ENCODE data around the gene CCNL2. TPM values are rescaled to one million over a fixed set of nuclear protein-coding genes. Genes with fewer than 3 reads are reported as not detected.
A peak's percentile ranks its signal among the peaks of the same experiment; 100 is the strongest.

Gene CCNL2
- total RNA-seq, 3 donors from 2014 or later, result 123 to 172 (median 151) TPM

GRCh38 chr1:1374589-1374928 lies 24.6 kb downstream of the CCNL2 start:
- DNase-seq (peak in 1 of 3 donors; percentile 74), ATAC-seq (peak; percentile 10)
- H3K4me3 ChIP-seq, result peak overlapping the region; percentile 98
- no peaks in the 10 kb centered on the region for H3K9me3 ChIP-seq
- H3K4me1 ChIP-seq (ENCODE audit: low read depth), result peaks cover 26% of the 10 kb centered on the region
- H3K36me3 ChIP-seq (ENCODE audit: low read depth), result no peaks in the 10 kb centered on the region
- intact Hi-C loops (cut with DNase I, micrococcal nuclease), result loop anchor here in 1 of 2 donors (2.0 kb wide), 1 partner anchor 22 kb away; no protein-coding TSS in a partner anchor
- TF ChIP-seq CTCF (IDR thresholded peaks at IDR 0.05), result no peak

DNA sequence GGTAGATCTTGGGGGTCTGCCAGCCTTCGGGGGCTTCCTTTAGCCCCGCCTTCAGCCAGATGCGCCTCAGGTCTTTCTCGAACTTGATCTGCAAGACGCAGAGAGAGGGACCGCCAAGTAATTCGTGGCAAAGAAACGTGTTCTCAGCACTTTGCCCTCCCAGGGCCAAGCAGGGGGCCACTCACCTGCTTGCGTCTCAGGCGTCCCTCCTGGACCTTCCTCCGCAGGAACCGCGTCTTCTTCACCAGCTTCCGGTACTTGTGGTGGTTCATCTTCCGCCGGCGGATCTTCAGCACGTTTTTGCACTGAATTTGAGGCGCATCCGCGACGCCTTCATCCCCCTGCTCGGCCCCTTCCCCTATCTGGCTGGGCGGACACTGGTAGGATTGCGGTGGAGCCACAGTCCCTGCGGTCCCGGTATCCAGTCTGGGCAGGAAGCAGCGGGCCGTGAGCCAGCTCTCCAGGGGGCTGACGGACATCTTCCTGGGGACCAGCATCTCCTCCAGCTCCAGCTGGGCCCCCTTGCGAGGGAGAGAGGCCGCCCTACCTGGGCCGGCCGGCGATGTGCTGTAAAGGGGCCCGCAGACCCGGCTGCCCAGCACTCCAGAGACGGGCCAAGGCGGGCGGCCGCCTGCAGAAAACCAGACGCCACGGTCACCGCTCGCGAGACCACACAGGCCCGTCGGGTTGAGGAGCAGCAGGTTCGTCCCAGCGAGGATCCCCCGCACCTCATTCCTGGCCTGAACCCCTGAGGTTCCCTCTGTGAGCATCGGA lies 25.1 kb downstream of the CCNL2 start:
- TF ChIP-seq CTCF (IDR thresholded peaks at IDR 0.05), result no peak
- intact Hi-C loops (cut with DNase I, micrococcal nuclease), result loop anchor here in 1 of 2 donors (2.0 kb wide), 1 partner anchor 21 kb away; no protein-coding TSS in a partner anchor
- no peaks in the 10 kb centered on the region for H3K9me3 ChIP-seq
- no peaks in the 10 kb centered on the region for H3K36me3 ChIP-seq (ENCODE audit: low read depth)
- H3K4me1 ChIP-seq (ENCODE audit: low read depth), result peaks cover 26% of the 10 kb centered on the region
- no peak for ATAC-seq
- peak in 2 of 3 donors; percentile 50 to 63 for DNase-seq
- peak overlapping the region; percentile 98 for H3K4me3 ChIP-seq

- H3K4me1 ChIP-seq (ENCODE audit: low read depth), result peaks cover 26% of the 10 kb centered on the region
- DNase-seq (no peak), ATAC-seq (no peak)
- intact Hi-C loops (cut with DNase I, micrococcal nuclease), result no loop called here
- TF ChIP-seq CTCF (IDR thresholded peaks at IDR 0.05), result no peak
- no peaks in the 10 kb centered on the region for H3K36me3 ChIP-seq (ENCODE audit: low read depth)
- H3K4me3 ChIP-seq, result no peak overlapping the region
- H3K9me3 ChIP-seq, result no peaks in the 10 kb centered on the region
Observed at GRCh38 chr1:1373051-1373814, 25.9 kb downstream of the CCNL2 start.

DNA sequence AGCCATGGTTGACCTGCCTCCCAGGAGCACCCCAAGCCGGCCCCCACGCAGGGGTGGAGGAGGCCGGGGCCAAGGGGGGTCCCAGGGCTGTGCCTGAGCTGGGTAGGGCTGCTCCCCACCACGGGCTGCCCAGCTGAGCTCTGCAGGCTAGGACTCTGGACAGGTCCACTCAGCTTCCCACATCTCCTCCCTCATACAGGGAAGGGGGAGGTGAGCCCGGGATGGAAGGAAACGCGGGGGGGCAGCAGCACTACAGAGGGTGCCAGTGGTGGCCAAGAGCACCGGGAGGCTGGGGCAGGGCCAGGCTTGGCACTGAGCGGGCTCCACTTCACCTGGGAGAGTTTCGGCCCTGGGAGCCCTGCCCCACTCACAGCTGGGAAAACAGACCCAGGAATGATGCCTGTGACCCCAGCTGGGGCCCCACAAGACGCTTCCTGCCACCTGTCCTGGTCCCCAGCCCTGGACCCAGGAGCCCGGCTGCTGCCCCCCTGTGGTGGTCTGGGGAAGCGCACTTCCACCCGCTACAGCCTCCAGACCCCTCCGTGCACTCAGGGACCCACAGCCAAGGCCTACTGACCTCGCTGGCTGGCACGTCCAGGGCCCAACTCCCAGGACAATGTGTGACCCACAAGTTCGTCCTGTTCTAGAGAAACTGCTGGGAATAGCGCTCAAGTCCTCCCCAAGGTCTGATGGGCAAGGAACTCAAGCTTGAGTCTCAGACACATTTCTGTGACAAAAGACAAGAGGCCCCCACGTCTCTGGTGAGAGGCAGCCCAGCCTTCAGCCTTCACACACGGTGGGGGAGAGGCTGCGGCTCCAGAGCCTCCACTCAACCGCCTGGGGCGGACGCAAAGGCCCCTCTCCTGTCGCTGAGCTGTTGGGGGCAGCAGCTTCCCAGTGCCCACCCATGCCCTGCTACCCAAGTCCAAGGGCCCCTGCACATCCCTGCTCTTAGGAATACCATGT lies 27.1 kb downstream of the CCNL2 start:
- H3K36me3 ChIP-seq (ENCODE audit: low read depth), result no peaks in the 10 kb centered on the region
- DNase-seq (peak; percentile 79 to 83 (median 80)), ATAC-seq (peak; percentile 58)
- H3K4me1 ChIP-seq (ENCODE audit: low read depth), result peaks cover 26% of the 10 kb centered on the region
- peak; percentile 98 for TF ChIP-seq CTCF (IDR thresholded peaks at IDR 0.05)
- H3K9me3 ChIP-seq, result no peaks in the 10 kb centered on the region
- H3K4me3 ChIP-seq, result no peak overlapping the region
- intact Hi-C loops (cut with DNase I, micrococcal nuclease), result no loop called here

GRCh38 chr1:1371364-1371745 lies 27.8 kb downstream of the CCNL2 start:
- DNase-seq (peak in 1 of 3 donors; percentile 68), ATAC-seq (no peak)
- Histone ChIP-seq H3K4me3 (no peak overlapping the region), H3K36me3 (ENCODE audit: low read depth) (no peaks in the 10 kb centered on the region), H3K4me1 (ENCODE audit: low read depth) (peaks cover 26% of the 10 kb centered on the region), H3K9me3 (no peaks in the 10 kb centered on the region)
- TF ChIP-seq CTCF (IDR thresholded peaks at IDR 0.05), result no peak
- intact Hi-C loops (cut with DNase I, micrococcal nuclease), result no loop called here

Data from mucosa of descending colon (tissue), 3 donors.